Measurements from ENCODE around the gene GMPPB. TPM values are rescaled to one million over a fixed set of nuclear protein-coding genes. Genes with fewer than 3 reads are reported as not detected.
"Not testable (repeated sequence)": the region's sequence is repeated elsewhere in the genome, so short reads cannot be mapped to it uniquely, and the experiment has no call there.

GMPPB gene
- total RNA-seq, 1 experiment from 2014 or later, result 24.6 TPM

- DNase-seq (ENCODE audit: low read depth, low spot score); in situ Hi-C loops (cut with HindIII; ENCODE audit: low pct_unique_long_range_greater_than_20kb, low sequenced_read_pairs): not testable (repeated sequence)
These were observed 37.4 kb downstream of the GMPPB start for GRCh38 chr3:49686346-49686745.

GRCh38 chr3:49685846-49686245, 37.9 kb downstream of the GMPPB start:
- in situ Hi-C loops (cut with HindIII; ENCODE audit: low pct_unique_long_range_greater_than_20kb, low sequenced_read_pairs), result not testable (repeated sequence)

GRCh38 chr3:49685103-49685502, 38.6 kb downstream of the GMPPB start:
- in situ Hi-C loops (cut with HindIII; ENCODE audit: low pct_unique_long_range_greater_than_20kb, low sequenced_read_pairs), result not testable (repeated sequence)

More at GRCh38 chr3:49685846-49686245, 37.9 kb downstream of the GMPPB start:
- DNase-seq (ENCODE audit: low read depth, low spot score), result not testable (repeated sequence)

GRCh38 chr3:49684453-49684852, 39.3 kb downstream of the GMPPB start:
- in situ Hi-C loops (cut with HindIII; ENCODE audit: low pct_unique_long_range_greater_than_20kb, low sequenced_read_pairs); DNase-seq (ENCODE audit: low read depth, low spot score): not testable (repeated sequence)

More at GRCh38 chr3:49685103-49685502, 38.6 kb downstream of the GMPPB start:
- not testable (repeated sequence) for DNase-seq (ENCODE audit: low read depth, low spot score)

GRCh38 chr3:49683162-49683561, 40.6 kb downstream of the GMPPB start:
- DNase-seq (ENCODE audit: low read depth, low spot score), result no peak
- in situ Hi-C loops (cut with HindIII; ENCODE audit: low pct_unique_long_range_greater_than_20kb, low sequenced_read_pairs), result no loop called here

- in situ Hi-C loops (cut with HindIII; ENCODE audit: low pct_unique_long_range_greater_than_20kb, low sequenced_read_pairs), result no loop called here
- DNase-seq (ENCODE audit: low read depth, low spot score), result no peak
These were observed 42.2 kb downstream of the GMPPB start for GRCh38 chr3:49681543-49681942.

- in situ Hi-C loops (cut with HindIII; ENCODE audit: low pct_unique_long_range_greater_than_20kb, low sequenced_read_pairs), result no loop called here
- DNase-seq (ENCODE audit: low read depth, low spot score), result no peak
These were observed 42.6 kb downstream of the GMPPB start for GRCh38 chr3:49681232-49681522.

- in situ Hi-C loops (cut with HindIII; ENCODE audit: low pct_unique_long_range_greater_than_20kb, low sequenced_read_pairs), result no loop called here
- no peak for DNase-seq (ENCODE audit: low read depth, low spot score)
These were observed 43.1 kb downstream of the GMPPB start for GRCh38 chr3:49680493-49681231.

- in situ Hi-C loops (cut with HindIII; ENCODE audit: low pct_unique_long_range_greater_than_20kb, low sequenced_read_pairs), result no loop called here
- DNase-seq (ENCODE audit: low read depth, low spot score), result no peak
These were observed 47.8 kb downstream of the GMPPB start for GRCh38 chr3:49675912-49676311.

- in situ Hi-C loops (cut with HindIII; ENCODE audit: low pct_unique_long_range_greater_than_20kb, low sequenced_read_pairs), result no loop called here
- DNase-seq (ENCODE audit: low read depth, low spot score), result no peak
These were observed 49.2 kb downstream of the GMPPB start for GRCh38 chr3:49674497-49674983.

GRCh38 chr3:49673715-49674496, 49.8 kb downstream of the GMPPB start, which contains the start of gene APEH:
APEH (plus strand) TSS chr3:49674351; CDS start chr3:49674402, 51 bp downstream.
- in situ Hi-C loops (cut with HindIII; ENCODE audit: low pct_unique_long_range_greater_than_20kb, low sequenced_read_pairs), result no loop called here
- peak; percentile 96 for DNase-seq (ENCODE audit: low read depth, low spot score)

- peak; percentile 12 for DNase-seq (ENCODE audit: low read depth, low spot score)
- in situ Hi-C loops (cut with HindIII; ENCODE audit: low pct_unique_long_range_greater_than_20kb, low sequenced_read_pairs), result no loop called here
These were observed 50.5 kb downstream of the GMPPB start for GRCh38 chr3:49673121-49673714.

GRCh38 chr3:49671291-49672288, 52.2 kb downstream of the GMPPB start:
- in situ Hi-C loops (cut with HindIII; ENCODE audit: low pct_unique_long_range_greater_than_20kb, low sequenced_read_pairs), result no loop called here
- DNase-seq (ENCODE audit: low read depth, low spot score), result peak; percentile 75

- DNase-seq (ENCODE audit: low read depth, low spot score), result no peak
- in situ Hi-C loops (cut with HindIII; ENCODE audit: low pct_unique_long_range_greater_than_20kb, low sequenced_read_pairs), result no loop called here
These were observed 52.8 kb downstream of the GMPPB start for GRCh38 chr3:49670940-49671290.

Measured in SK-MEL-5 (cell line).